ENCODE results near the gene CREBRF. TPM values are rescaled to one million over a fixed set of nuclear protein-coding genes. Genes with fewer than 3 reads are reported as not detected.
"Not testable (repeated sequence)": the region's sequence is repeated elsewhere in the genome, so short reads cannot be mapped to it uniquely, and the experiment has no call there.

CREBRF gene
- total RNA-seq, 3 donors from 2014 or later = 7.2 to 11.7 (median 10.1) TPM

GRCh38 chr5:173047838-173048105 lies 8.4 kb upstream of the CREBRF start:
- DNase-seq = no peak
- Mint-ChIP-seq H3K9me3 (no peaks in the 10 kb centered on the region), H3K27me3 (ENCODE audit: low read depth) (no peaks in the 10 kb centered on the region), H3K4me3 (no peak overlapping the region), H3K36me3 (ENCODE audit: insufficient read depth) (no peaks in the 10 kb centered on the region), H3K4me1 (ENCODE audit: low read depth) (no peaks in the 10 kb centered on the region)
- ATAC-seq = no peak

DNA sequence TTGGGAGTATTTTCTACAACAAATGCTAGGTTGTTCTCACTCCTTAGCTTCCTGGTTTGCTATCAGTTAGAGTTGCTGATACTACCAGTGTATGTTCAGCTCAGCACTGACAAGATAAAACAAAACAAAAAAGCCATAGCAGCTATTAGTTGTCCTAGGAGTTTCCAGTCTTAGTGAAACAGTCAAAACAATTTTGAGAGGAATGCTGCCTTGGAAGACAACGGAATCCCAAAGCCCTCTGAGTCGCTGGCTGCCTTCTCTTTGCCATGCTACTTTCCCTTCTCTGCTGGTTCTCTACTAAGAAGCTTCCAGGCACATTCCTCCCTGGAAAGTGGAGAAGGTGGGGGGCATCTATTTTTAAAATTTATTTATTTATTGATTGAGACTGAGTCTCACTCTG lies 5.4 kb upstream of the CREBRF start:
- no peak for DNase-seq
- Mint-ChIP-seq H3K4me1 (ENCODE audit: low read depth) (peaks cover 17% of the 10 kb centered on the region), H3K9me3 (no peaks in the 10 kb centered on the region), H3K27me3 (ENCODE audit: low read depth) (no peaks in the 10 kb centered on the region), H3K36me3 (ENCODE audit: insufficient read depth) (no peaks in the 10 kb centered on the region), H3K4me3 (no peak overlapping the region)
- no peak for ATAC-seq

DNA sequence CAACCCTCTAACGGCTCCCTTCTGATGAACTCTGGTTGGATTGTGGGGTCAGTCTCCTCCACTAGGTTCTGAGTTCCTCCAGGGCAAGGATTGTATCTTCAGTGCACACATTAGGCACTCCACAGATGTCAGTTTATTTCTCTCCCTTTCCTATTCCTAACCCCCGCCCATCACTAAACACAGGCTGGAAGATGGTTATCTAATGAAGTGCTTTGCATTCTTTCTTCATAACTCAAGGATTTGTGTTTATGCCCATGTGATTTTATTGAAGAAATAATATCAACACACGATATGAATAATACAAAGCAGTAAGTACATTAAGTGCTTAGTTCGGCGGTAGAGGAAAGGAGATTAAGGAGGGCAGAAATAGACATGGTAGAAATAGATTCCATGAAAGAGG lies 4.4 kb upstream of the CREBRF start:
- Mint-ChIP-seq H3K4me3 (no peak overlapping the region), H3K4me1 (ENCODE audit: low read depth) (peaks cover 18% of the 10 kb centered on the region), H3K36me3 (ENCODE audit: insufficient read depth) (no peaks in the 10 kb centered on the region), H3K9me3 (no peaks in the 10 kb centered on the region), H3K27me3 (ENCODE audit: low read depth) (no peaks in the 10 kb centered on the region)
- ATAC-seq = no peak
- DNase-seq = no peak

DNA sequence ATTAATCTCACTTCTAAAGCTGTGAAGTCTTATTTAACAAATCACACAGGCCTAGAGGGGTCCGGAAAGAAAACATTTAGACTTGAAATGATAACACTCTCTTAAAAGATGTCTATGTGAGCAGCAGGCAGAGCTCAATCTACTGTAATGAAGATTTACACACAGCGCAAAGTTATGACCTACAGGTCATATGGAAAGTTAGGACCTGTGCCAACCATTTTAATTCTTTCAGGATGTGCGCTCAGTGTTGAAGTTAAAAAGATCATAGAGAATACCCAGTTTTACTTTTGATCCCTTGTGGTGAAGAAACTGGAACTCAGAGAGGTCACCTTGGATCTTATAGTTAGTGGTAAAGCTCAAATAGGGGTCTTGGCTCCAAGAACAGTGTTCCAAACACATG lies 3.1 kb upstream of the CREBRF start:
- Mint-ChIP-seq H3K9me3 (no peaks in the 10 kb centered on the region), H3K36me3 (ENCODE audit: insufficient read depth) (no peaks in the 10 kb centered on the region), H3K4me3 (no peak overlapping the region), H3K4me1 (ENCODE audit: low read depth) (peaks cover 22% of the 10 kb centered on the region), H3K27me3 (ENCODE audit: low read depth) (no peaks in the 10 kb centered on the region)
- DNase-seq (no peak), ATAC-seq (no peak)

GRCh38 chr5:173055042-173055721 lies 970 bp upstream of the CREBRF start:
- H3K9me3 Mint-ChIP-seq = no peaks in the 10 kb centered on the region
- ATAC-seq (no peak), DNase-seq (no peak)
- H3K36me3 Mint-ChIP-seq (ENCODE audit: insufficient read depth) = no peaks in the 10 kb centered on the region
- H3K27me3 Mint-ChIP-seq (ENCODE audit: low read depth) = no peaks in the 10 kb centered on the region
- peaks cover 30% of the 10 kb centered on the region for H3K4me1 Mint-ChIP-seq (ENCODE audit: low read depth)
- H3K4me3 Mint-ChIP-seq = peak overlapping the region; percentile 89

DNA sequence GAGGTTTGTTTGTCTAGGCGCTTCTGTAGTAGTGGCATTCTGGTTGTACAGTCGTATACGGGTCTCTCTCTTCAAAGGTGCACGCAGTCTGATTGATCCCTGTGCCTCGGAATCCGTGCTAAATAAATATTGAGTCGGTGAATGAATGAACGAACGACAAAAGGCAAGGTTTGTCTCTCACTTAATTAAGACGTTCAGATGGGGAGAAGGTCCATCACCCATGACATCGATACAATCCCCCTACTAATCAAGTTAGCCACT lies 500 bp upstream of the CREBRF start:
- no peaks in the 10 kb centered on the region for H3K9me3 Mint-ChIP-seq
- H3K27me3 Mint-ChIP-seq (ENCODE audit: low read depth) = no peaks in the 10 kb centered on the region
- peak overlapping the region; percentile 89 for H3K4me3 Mint-ChIP-seq
- peaks cover under 1% of the 10 kb centered on the region for H3K36me3 Mint-ChIP-seq (ENCODE audit: insufficient read depth)
- peaks cover 35% of the 10 kb centered on the region for H3K4me1 Mint-ChIP-seq (ENCODE audit: low read depth)
- DNase-seq (no peak), ATAC-seq (no peak)

GRCh38 chr5:173056783-173057061 lies 570 bp downstream of the CREBRF start:
- H3K4me1 Mint-ChIP-seq (ENCODE audit: low read depth) = peaks cover 44% of the 10 kb centered on the region
- H3K27me3 Mint-ChIP-seq (ENCODE audit: low read depth) = no peaks in the 10 kb centered on the region
- no peaks in the 10 kb centered on the region for H3K9me3 Mint-ChIP-seq
- peak; percentile 62 to 63 for ATAC-seq
- peak overlapping the region; percentile 93 for H3K4me3 Mint-ChIP-seq
- H3K36me3 Mint-ChIP-seq (ENCODE audit: insufficient read depth) = peaks cover 2% of the 10 kb centered on the region
- DNase-seq = peak; percentile 78

DNA sequence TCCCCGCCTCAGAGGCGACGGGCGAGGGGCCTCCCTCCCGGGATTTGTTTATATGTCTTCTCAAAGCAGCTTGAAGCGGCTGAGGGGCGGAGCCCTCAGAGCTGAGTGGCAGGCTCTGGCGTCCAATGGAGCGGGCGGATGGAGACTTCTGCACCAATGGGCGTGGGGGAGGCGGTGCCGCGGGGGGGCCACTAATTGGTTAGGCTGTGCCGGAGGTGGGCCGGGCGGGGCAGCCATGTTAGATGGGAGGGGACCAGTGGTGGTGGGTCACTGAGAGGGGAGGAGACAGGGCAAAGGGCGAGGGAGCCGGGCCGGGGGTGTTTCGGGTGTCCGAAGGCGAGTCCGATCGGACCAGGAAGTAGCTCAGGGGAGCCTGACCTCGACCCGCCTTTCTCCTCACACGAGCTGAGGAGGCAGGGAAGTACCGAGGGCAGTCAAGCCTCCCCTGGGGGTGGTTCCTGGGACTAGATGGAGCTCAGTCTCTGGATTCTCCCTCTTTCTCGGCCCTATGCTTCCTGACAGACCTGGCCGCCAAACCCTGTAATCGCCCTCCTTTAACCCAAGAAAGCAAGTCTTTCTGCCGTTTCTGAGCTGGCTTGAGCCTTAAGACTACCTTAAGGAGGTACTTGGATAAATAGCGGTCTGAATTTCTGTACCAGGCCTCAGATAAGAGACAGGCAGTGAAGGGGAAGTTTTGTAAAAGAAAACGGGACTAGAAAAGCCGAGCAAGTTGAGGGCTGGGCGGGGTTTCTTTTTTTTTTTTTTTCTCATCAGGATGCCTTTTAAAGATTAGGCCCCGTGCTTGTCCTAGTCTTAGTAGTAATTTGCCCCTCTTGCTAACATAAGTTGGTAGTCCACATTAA lies 1.1 kb downstream of the CREBRF start:
- Mint-ChIP-seq H3K4me3 (peak overlapping the region; percentile 93), H3K4me1 (ENCODE audit: low read depth) (peaks cover 49% of the 10 kb centered on the region), H3K36me3 (ENCODE audit: insufficient read depth) (peaks cover 2% of the 10 kb centered on the region), H3K27me3 (ENCODE audit: low read depth) (no peaks in the 10 kb centered on the region), H3K9me3 (no peaks in the 10 kb centered on the region)
- DNase-seq = peak; percentile 98
- ATAC-seq = peak; percentile 86 to 87

- H3K9me3 Mint-ChIP-seq = no peaks in the 10 kb centered on the region
- ATAC-seq (no peak), DNase-seq (no peak)
- H3K27me3 Mint-ChIP-seq (ENCODE audit: low read depth) = no peaks in the 10 kb centered on the region
- H3K36me3 Mint-ChIP-seq (ENCODE audit: insufficient read depth) = peaks cover 5% of the 10 kb centered on the region
- no peak overlapping the region for H3K4me3 Mint-ChIP-seq
- H3K4me1 Mint-ChIP-seq (ENCODE audit: low read depth) = peaks cover 67% of the 10 kb centered on the region
These were observed 6.0 kb downstream of the CREBRF start for GRCh38 chr5:173062141-173062540.

DNA sequence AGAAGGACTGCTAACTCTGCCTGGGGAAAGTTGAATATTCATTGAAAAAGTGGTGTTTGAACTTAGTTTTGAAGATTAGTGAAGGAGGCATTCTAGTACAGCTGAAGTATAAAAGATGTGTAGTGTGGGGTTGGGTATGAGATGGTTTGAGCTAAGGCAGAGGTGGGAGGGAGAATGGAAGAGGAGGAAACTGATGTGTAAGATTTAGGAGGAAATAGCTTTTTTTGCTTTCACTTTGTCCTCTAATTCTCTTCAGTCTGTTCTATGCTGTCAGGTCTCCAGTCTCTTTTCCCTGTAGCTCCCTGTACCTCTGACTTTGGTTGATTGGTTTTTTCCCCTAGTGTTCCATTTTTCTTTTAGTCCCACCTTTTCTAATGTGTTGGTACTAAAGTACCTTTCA lies 9.0 kb downstream of the CREBRF start:
- Mint-ChIP-seq H3K27me3 (ENCODE audit: low read depth) (no peaks in the 10 kb centered on the region), H3K4me1 (ENCODE audit: low read depth) (peaks cover 77% of the 10 kb centered on the region), H3K36me3 (ENCODE audit: insufficient read depth) (peaks cover 8% of the 10 kb centered on the region), H3K4me3 (peak overlapping the region; percentile 73), H3K9me3 (no peaks in the 10 kb centered on the region)
- DNase-seq = no peak
- ATAC-seq = peak; percentile 71 to 84

GRCh38 chr5:173069671-173070070 lies 13.5 kb downstream of the CREBRF start:
- DNase-seq (no peak), ATAC-seq (no peak)
- H3K4me3 Mint-ChIP-seq = no peak overlapping the region
- H3K36me3 Mint-ChIP-seq (ENCODE audit: insufficient read depth) = peaks cover 7% of the 10 kb centered on the region
- H3K4me1 Mint-ChIP-seq (ENCODE audit: low read depth) = peaks cover 64% of the 10 kb centered on the region
- H3K9me3 Mint-ChIP-seq = no peaks in the 10 kb centered on the region
- no peaks in the 10 kb centered on the region for H3K27me3 Mint-ChIP-seq (ENCODE audit: low read depth)

DNA sequence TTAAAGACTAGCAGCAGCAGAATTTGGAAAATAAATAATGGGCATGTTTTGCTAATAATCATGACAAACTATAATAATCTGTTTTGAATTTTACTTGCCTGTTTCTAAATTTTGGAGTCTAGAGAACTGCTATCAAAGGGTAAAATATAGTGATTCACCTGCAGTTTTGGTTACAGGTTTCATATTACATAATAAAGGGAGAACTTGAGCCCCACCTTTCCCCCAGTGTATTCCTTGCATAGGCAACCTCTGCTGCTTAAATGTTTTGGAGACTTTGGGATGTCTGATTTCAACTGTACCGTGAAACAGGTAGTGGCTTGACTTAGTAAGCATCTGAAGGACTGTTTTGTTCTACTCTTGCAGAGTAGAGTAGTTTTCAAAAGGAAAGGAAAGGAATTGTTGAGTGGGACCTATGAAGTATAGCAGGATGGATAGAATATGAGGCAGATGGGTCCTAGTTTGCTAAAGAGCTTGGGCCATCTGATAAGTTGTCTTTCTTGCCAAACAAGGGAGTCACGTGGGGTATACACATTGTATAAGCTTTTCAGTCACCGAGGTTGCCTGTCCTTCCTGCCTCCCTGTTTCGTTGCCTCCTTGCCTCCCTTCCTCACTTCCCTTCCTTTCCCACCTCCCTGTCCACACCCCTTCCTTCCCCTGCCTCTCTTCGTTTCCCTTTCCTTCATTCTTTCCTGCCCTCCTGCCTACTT lies 19.1 kb downstream of the CREBRF start:
- Mint-ChIP-seq H3K27me3 (ENCODE audit: low read depth) (no peaks in the 10 kb centered on the region), H3K4me3 (no peak overlapping the region), H3K9me3 (no peaks in the 10 kb centered on the region), H3K4me1 (ENCODE audit: low read depth) (peaks cover 50% of the 10 kb centered on the region), H3K36me3 (ENCODE audit: insufficient read depth) (peaks cover 10% of the 10 kb centered on the region)
- ATAC-seq (no peak), DNase-seq (no peak)

DNA sequence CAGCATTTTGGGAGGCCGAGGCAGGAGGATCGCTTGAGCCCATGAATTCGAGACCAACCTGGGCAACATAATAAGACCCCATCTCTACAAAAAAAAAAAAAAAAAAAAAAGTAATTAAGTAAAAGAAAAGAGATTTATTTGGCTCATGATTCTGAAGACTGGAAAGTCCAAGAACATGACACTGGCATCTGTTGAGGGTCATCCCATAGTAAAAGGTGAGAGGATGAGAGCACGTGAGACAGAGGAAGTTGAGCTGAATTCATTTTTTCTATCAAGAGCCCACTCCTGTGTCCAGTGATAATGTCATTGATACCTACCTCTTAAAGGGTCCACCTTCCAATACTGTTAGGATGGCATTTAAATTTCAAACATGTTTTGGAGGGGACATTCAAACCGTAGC lies 19.8 kb downstream of the CREBRF start:
- Mint-ChIP-seq H3K27me3 (ENCODE audit: low read depth) (no peaks in the 10 kb centered on the region), H3K36me3 (ENCODE audit: insufficient read depth) (peaks cover 12% of the 10 kb centered on the region), H3K9me3 (no peaks in the 10 kb centered on the region), H3K4me3 (no peak overlapping the region), H3K4me1 (ENCODE audit: low read depth) (peaks cover 44% of the 10 kb centered on the region)
- DNase-seq = no peak
- ATAC-seq = no peak

DNA sequence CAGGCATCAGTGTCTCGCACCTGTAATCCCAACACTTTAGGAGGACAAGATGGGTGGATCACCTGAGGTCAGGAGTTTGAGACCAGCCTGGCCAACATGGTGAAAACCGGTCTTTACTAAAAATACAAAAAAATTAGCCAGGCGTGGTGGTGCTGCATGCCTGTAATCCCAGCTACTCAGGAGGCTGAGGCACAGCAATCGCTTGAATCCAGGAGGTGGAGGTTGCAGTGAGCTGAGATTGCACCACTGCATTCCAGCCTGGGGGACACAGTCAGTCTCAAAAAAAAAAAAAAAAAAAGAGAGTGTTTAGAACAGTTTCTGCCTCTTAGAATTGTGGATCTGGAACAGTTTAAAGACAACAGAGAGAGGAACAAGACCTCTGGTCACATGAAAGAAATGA lies 20.3 kb downstream of the CREBRF start:
- Mint-ChIP-seq H3K36me3 (ENCODE audit: insufficient read depth) (peaks cover 16% of the 10 kb centered on the region), H3K4me1 (ENCODE audit: low read depth) (peaks cover 41% of the 10 kb centered on the region)
- not testable (repeated sequence) for H3K27me3 Mint-ChIP-seq (ENCODE audit: low read depth); H3K9me3 Mint-ChIP-seq; H3K4me3 Mint-ChIP-seq; DNase-seq; ATAC-seq

GRCh38 chr5:173078878-173079277 lies 22.7 kb downstream of the CREBRF start:
- no peak for DNase-seq
- no peak overlapping the region for H3K4me3 Mint-ChIP-seq
- H3K27me3 Mint-ChIP-seq (ENCODE audit: low read depth) = no peaks in the 10 kb centered on the region

More at GRCh38 chr5:173078878-173079277, 22.7 kb downstream of the CREBRF start:
- no peaks in the 10 kb centered on the region for H3K9me3 Mint-ChIP-seq
- peaks cover 26% of the 10 kb centered on the region for H3K36me3 Mint-ChIP-seq (ENCODE audit: insufficient read depth)
- H3K4me1 Mint-ChIP-seq (ENCODE audit: low read depth) = peaks cover 30% of the 10 kb centered on the region
- no peak for ATAC-seq
